H9 (cell line): Measurements from ENCODE around the gene ANKRA2. TPM values are rescaled to one million over a fixed set of nuclear protein-coding genes. Genes with fewer than 3 reads are reported as not detected.

ENCODE experiments used
- DNase-seq: peaks from one replicate; pipeline ENCODE4 v3.0.0-alpha.2; 2017
- H2AFZ ChIP-seq: one replicate; pipeline ENCODE4 v1.6.1; 2013; ENCODE audit warnings: mild to moderate bottlenecking, low read length, control low read depth, moderate library complexity
- H2AK5ac ChIP-seq: 2 replicates; pipeline ENCODE4 v1.6.1; 2013; ENCODE audit warnings: low read length, control low read depth, mixed read lengths; ENCODE audit not compliant: insufficient read length
- H2BK120ac ChIP-seq: one replicate; pipeline ENCODE4 v1.6.1; 2013; ENCODE audit warnings: low read depth, mild to moderate bottlenecking, low read length, control low read depth, inconsistent platforms; ENCODE audit not compliant: poor library complexity, severe bottlenecking
- H2BK12ac ChIP-seq: 2 replicates; pipeline ENCODE4 v1.6.1; 2013; ENCODE audit warnings: low read length, control low read depth, mixed read lengths, low read depth; ENCODE audit not compliant: insufficient read length
- H2BK15ac ChIP-seq: 2 replicates; pipeline ENCODE4 v1.6.1; 2013; ENCODE audit warnings: low read depth, low read length, control low read depth
- H2BK20ac ChIP-seq: one replicate; pipeline ENCODE4 v1.6.1; 2013; ENCODE audit warnings: low read depth, mild to moderate bottlenecking, low read length, control low read depth, inconsistent platforms; ENCODE audit not compliant: poor library complexity, severe bottlenecking
- H2BK5ac ChIP-seq: 2 replicates; pipeline ENCODE4 v1.6.1; 2013; ENCODE audit warnings: low read length, control low read depth, mixed read lengths; ENCODE audit not compliant: insufficient read length
- H3K14ac ChIP-seq: 2 replicates; pipeline ENCODE4 v1.6.1; 2013; ENCODE audit warnings: low read length, control low read depth; ENCODE audit not compliant: insufficient read depth
- H3K18ac ChIP-seq: 2 replicates; pipeline ENCODE4 v1.6.1; 2013; ENCODE audit warnings: low read depth, mild to moderate bottlenecking, mixed read lengths, low read length, control low read depth; ENCODE audit not compliant: insufficient read length
- H3K23ac ChIP-seq: 2 replicates; pipeline ENCODE4 v1.6.1; 2013; ENCODE audit warnings: low read length, control low read depth, mixed read lengths, low read depth; ENCODE audit not compliant: insufficient read length
- H3K23me2 ChIP-seq: 2 replicates; pipeline ENCODE4 v1.6.1; 2013; ENCODE audit warnings: low read depth, mild to moderate bottlenecking, mixed read lengths, low read length, control low read depth; ENCODE audit not compliant: insufficient read length, poor library complexity, severe bottlenecking
- H3K27ac ChIP-seq: 2 replicates; pipeline ENCODE4 v1.5.1; 2013; ENCODE audit warnings: low read length, control low read depth, mixed read lengths, low read depth; ENCODE audit not compliant: insufficient read length
- H3K27me3 ChIP-seq: 2 replicates; pipeline ENCODE4 v1.6.1; 2013; ENCODE audit warnings: low read length, control low read depth, inconsistent platforms; ENCODE audit not compliant: insufficient read depth
- H3K4ac ChIP-seq: 2 replicates; pipeline ENCODE4 v1.6.1; 2013; ENCODE audit warnings: low read depth, mild to moderate bottlenecking, control low read depth, inconsistent platforms, low read length, moderate library complexity
- H3K4me1 ChIP-seq: 2 replicates; pipeline ENCODE4 v1.6.1; 2013; ENCODE audit warnings: low read length, control low read depth, inconsistent platforms; ENCODE audit not compliant: insufficient read depth
- H3K4me2 ChIP-seq: 2 replicates; pipeline ENCODE4 v1.6.1; 2013; ENCODE audit warnings: low read length, control low read depth, mixed read lengths; ENCODE audit not compliant: insufficient read length, insufficient read depth
- H3K56ac ChIP-seq: 2 replicates; pipeline ENCODE4 v1.6.1; 2013; ENCODE audit warnings: low read depth, mild to moderate bottlenecking, mixed read lengths, low read length, control low read depth; ENCODE audit not compliant: insufficient read length
- H3K79me1 ChIP-seq: 2 replicates; pipeline ENCODE4 v1.6.1; 2013; ENCODE audit warnings: low read depth, mild to moderate bottlenecking, moderate library complexity, low read length, control low read depth, inconsistent platforms; ENCODE audit not compliant: insufficient read depth, poor library complexity, severe bottlenecking
- H3K79me2 ChIP-seq: 2 replicates; pipeline ENCODE4 v1.6.1; 2013; ENCODE audit warnings: low read length, control low read depth, inconsistent platforms; ENCODE audit not compliant: insufficient read depth
- H3K9ac ChIP-seq: 2 replicates; pipeline ENCODE4 v1.6.1; 2013; ENCODE audit warnings: low read length, control low read depth, mixed read lengths; ENCODE audit not compliant: insufficient read length; ENCODE audit errors: extremely low read depth
- H3K9me3 ChIP-seq: one replicate; pipeline ENCODE4 v1.6.1; 2013; ENCODE audit warnings: low read depth, low read length, inconsistent platforms; ENCODE audit not compliant: control insufficient read depth
- H3T11ph ChIP-seq: one replicate; pipeline ENCODE4 v1.6.1; 2013; ENCODE audit warnings: mild to moderate bottlenecking, low read length, control low read depth, inconsistent platforms
- H4K20me1 ChIP-seq: one replicate; pipeline ENCODE4 v1.6.1; 2013; ENCODE audit not compliant: control insufficient read depth, insufficient read length, insufficient read depth
- H4K5ac ChIP-seq: 2 replicates; pipeline ENCODE4 v1.6.1; 2013; ENCODE audit warnings: low read depth, mild to moderate bottlenecking, mixed read lengths, low read length, control low read depth; ENCODE audit not compliant: insufficient read length
- H4K8ac ChIP-seq: replicated peaks from 2 replicates; pipeline ENCODE4 v1.6.1; 2013; ENCODE audit warnings: low read length, control low read depth, mixed read lengths, low read depth; ENCODE audit not compliant: insufficient read length
- H4K91ac ChIP-seq: 2 replicates; pipeline ENCODE4 v1.6.1; 2013; ENCODE audit warnings: low read depth, mild to moderate bottlenecking, moderate library complexity, mixed read lengths, low read length, control low read depth; ENCODE audit not compliant: insufficient read length
- H3K27ac Mint-ChIP-seq, 3 experiments: 2 replicates in 2 of 3; 3 replicates in 1 of 3; pipeline ENCODE4 v1.8.0; 2020 to 2021; ENCODE audit warnings: mixed read lengths in 3 of 3, mild to moderate bottlenecking in 1 of 3, moderate library complexity in 1 of 3
- H3K27me3 Mint-ChIP-seq: 2 replicates; pipeline ENCODE4 v1.8.0; 2021; ENCODE audit warnings: low read depth, mild to moderate bottlenecking, moderate library complexity, mixed read lengths
- H3K36me3 Mint-ChIP-seq, 3 experiments: 2 replicates in 2 of 3; 3 replicates in 1 of 3; pipeline ENCODE4 v1.8.0; 2020 to 2021; ENCODE audit warnings: low read depth in 3 of 3, mixed read lengths in 3 of 3; ENCODE audit not compliant: insufficient read depth in 1 of 3
- H3K4me1 Mint-ChIP-seq, 2 experiments: 2 replicates each; pipeline ENCODE4 v1.8.0; 2020; ENCODE audit warnings: mixed read lengths in 2 of 2
- H3K4me3 Mint-ChIP-seq, 2 experiments: 2 replicates in 1 of 2; 3 replicates in 1 of 2; pipeline ENCODE4 v1.8.0; 2020 to 2021; ENCODE audit warnings: mild to moderate bottlenecking in 2 of 2, mixed read lengths in 2 of 2, moderate library complexity in 1 of 2
- H3K9me3 Mint-ChIP-seq, 2 experiments: 2 replicates in 1 of 2; 3 replicates in 1 of 2; pipeline ENCODE4 v1.8.0; 2020; ENCODE audit warnings: mild to moderate bottlenecking in 2 of 2, mixed read lengths in 2 of 2, moderate library complexity in 1 of 2
- WGBS: extraction: QIAGEN DNeasy Blood & Tissue Kit; methylation state at CpG from one replicate; pipeline ENCODE4 v1.1.7; 2013; ENCODE audit warnings: missing lambda C conversion rate, low lambda C conversion rate, mixed read lengths; ENCODE audit not compliant: insufficient read length; ENCODE audit errors: extremely low coverage; 5-methylcytosine and 5-hydroxymethylcytosine counted together
- total RNA-seq: library from RNA; stranded (reverse); gene quantifications from 2 replicates; pipeline ENCODE4 v1.2.1, GENCODE V29; 2021
- TF ChIP-seq, protein P1 (sequence below): fragments of 200-600 bp; sonication (generic); conservative IDR thresholded peaks from 3 replicates; pipeline ENCODE4 v1.8.0; 2021; ENCODE audit warnings: antibody characterized with exemption, mild to moderate bottlenecking

ANKRA2 gene
- total RNA-seq, 1 experiment from 2014 or later: 8.9 TPM

DNA sequence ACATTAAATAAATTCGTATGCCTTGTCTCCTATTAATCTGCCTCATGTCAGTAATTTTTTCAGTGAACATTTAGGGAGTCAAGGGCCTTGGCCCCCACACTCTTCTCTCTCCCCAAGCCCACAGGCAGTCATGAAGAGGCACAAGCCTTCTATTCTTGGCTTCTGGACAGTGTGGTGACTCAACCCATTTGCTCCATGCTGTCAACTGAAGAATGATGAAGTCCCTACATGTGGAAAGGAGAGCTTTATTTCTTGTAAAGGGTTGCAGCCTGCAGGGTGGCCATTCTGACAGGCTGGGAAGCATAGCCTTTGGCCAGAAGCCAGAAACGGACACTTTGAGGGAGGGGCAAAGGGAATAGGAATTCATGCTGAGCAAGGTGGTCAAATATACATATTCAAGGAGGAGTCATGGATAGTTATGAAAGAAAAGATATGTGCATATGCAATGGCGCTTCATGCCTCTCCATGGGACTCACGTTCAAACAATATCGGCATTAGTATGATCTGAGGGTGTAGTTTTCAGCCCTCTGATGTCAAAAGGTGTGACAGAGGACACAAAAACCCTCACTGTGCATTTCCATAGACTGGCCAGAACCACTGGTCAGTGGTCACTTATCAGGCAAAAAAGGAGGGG is 31.3 kb downstream of the ANKRA2 start:
- H3K27me3 ChIP-seq: no peaks in the 10 kb centered on the region
- TF ChIP-seq, protein P1, sequence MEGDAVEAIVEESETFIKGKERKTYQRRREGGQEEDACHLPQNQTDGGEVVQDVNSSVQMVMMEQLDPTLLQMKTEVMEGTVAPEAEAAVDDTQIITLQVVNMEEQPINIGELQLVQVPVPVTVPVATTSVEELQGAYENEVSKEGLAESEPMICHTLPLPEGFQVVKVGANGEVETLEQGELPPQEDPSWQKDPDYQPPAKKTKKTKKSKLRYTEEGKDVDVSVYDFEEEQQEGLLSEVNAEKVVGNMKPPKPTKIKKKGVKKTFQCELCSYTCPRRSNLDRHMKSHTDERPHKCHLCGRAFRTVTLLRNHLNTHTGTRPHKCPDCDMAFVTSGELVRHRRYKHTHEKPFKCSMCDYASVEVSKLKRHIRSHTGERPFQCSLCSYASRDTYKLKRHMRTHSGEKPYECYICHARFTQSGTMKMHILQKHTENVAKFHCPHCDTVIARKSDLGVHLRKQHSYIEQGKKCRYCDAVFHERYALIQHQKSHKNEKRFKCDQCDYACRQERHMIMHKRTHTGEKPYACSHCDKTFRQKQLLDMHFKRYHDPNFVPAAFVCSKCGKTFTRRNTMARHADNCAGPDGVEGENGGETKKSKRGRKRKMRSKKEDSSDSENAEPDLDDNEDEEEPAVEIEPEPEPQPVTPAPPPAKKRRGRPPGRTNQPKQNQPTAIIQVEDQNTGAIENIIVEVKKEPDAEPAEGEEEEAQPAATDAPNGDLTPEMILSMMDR: no peak
- no peak overlapping the region for H3K27ac Mint-ChIP-seq

More for the DNA sequence above, 31.3 kb downstream of the ANKRA2 start:
- Mint-ChIP-seq H3K36me3 (peaks cover 2 to 22% (median 7%) of the 10 kb centered on the region in 3 experiments), H3K9me3 (peaks cover 22 to 25% of the 10 kb centered on the region in 2 experiments), H3K4me1 (peaks cover 3 to 10% of the 10 kb centered on the region in 2 experiments), H3K4me3 (no peak overlapping the region), H3K27me3 (peaks cover 3% of the 10 kb centered on the region)
- Histone ChIP-seq H3K4me1 (no peaks in the 10 kb centered on the region), H4K20me1 (no peaks in the 10 kb centered on the region), H3K4me2 (no peak overlapping the region), H3K56ac (no peak overlapping the region), H2AFZ (no peak overlapping the region), H4K91ac (no peak overlapping the region), H3K23ac (no peak overlapping the region), H3K14ac (no peak overlapping the region), H4K5ac (no peak overlapping the region), H3K18ac (no peak overlapping the region), H3K79me2 (no peaks in the 10 kb centered on the region), H3K79me1 (no peaks in the 10 kb centered on the region), H3K27ac (no peak overlapping the region), H2BK5ac (no peak overlapping the region), H3T11ph (no peak overlapping the region), H3K9me3 (no peaks in the 10 kb centered on the region), H2BK15ac (no peak overlapping the region), H2BK120ac (no peak overlapping the region), H2BK20ac (no peak overlapping the region), H4K8ac (no peak overlapping the region), H3K4ac (no peak overlapping the region), H3K9ac (no peak overlapping the region), H3K23me2 (no peaks in the 10 kb centered on the region), H2BK12ac (no peak overlapping the region), H2AK5ac (no peak overlapping the region)
- no CpG with 5 or more reads among the region's 5 CpGs for WGBS
- no peak for DNase-seq
